Right lobe of liver (tissue), 6 donors: ENCODE data around the gene EFNA4. TPM values are rescaled to one million over a fixed set of nuclear protein-coding genes. Genes with fewer than 3 reads are reported as not detected.

Experiments
- ATAC-seq, 4 donors: fragments of 200-7000 bp; cut with Tn5 transposase; one replicate each; pipeline ENCODE4 v1.9.1; 2020; ENCODE audit warnings: mild to moderate bottlenecking in 4 of 4, moderate library complexity in 4 of 4
- DNase-seq, 3 donors: peaks; one replicate each; pipeline ENCODE4 v3.0.0-alpha.2; 2020
- H3K27ac ChIP-seq, 3 donors: fragments of 200-600 bp; one replicate each; pipeline ENCODE4 v1.8.0; 2022
- H3K27me3 ChIP-seq, 2 donors: fragments of 200-600 bp; one replicate each; pipeline ENCODE4 v1.8.0; 2022
- H3K36me3 ChIP-seq, 4 donors: fragments of 200-600 bp; sonication (generic) in 1 of 4; one replicate each; pipeline versions ENCODE4 v1.5.1 to v1.8.0; 2017 to 2022; ENCODE audit warnings: control low read depth in 1 of 4
- H3K4me1 ChIP-seq, 4 donors: fragments of 200-600 bp; sonication (generic) in 1 of 4; one replicate each; pipeline versions ENCODE4 v1.5.1 to v1.8.0; 2017 to 2022; ENCODE audit warnings: control low read depth in 1 of 4
- H3K4me3 ChIP-seq, 3 donors: fragments of 200-600 bp; one replicate each; pipeline ENCODE4 v1.8.0; 2022
- H3K9me3 ChIP-seq, 4 donors: fragments of 200-600 bp; sonication (generic) in 1 of 4; one replicate each; pipeline versions ENCODE4 v1.5.1 to v1.8.0; 2017 to 2022; ENCODE audit warnings: control low read depth in 1 of 4
- CTCF ChIP-seq, 4 donors: fragments of 200-600 bp in 3 of 4; fragments of 450-650 bp in 1 of 4; IDR thresholded peaks; one replicate each; pipeline versions ENCODE4 v1.5.1 to v1.8.0; 2016 to 2022; ENCODE audit warnings: antibody characterized with exemption in 4 of 4, mild to moderate bottlenecking in 2 of 4
- POLR2A ChIP-seq: fragments of 450-650 bp; IDR thresholded peaks from one replicate; pipeline ENCODE4 v1.6.1; 2017; ENCODE audit warnings: antibody characterized with exemption, mild to moderate bottlenecking
- WGBS: methylation state at CpG from one replicate; pipeline ENCODE4 v1.1.6; 2018; ENCODE audit warnings: low coverage, low lambda C conversion rate; ENCODE audit not compliant: insufficient coverage; ENCODE audit errors: missing lambda C conversion rate; 5-methylcytosine and 5-hydroxymethylcytosine counted together
- intact Hi-C, 2 donors: fragments of 100-400 bp; cut with DNase I; formaldehyde crosslinking; loops; one replicate each; pipeline versions ENCODE4 v1.11.2 to v1.14.1; 2022
- total RNA-seq, 6 experiments: library from RNA; depleted of rRNA in 2 of 6; stranded (reverse); fragments of >200 nt in 2 of 6; fragmentation: NEBNext Ultra II Directional in 3 of 6; extraction: Animal tissue kit (Norgen Biotek cat#: 25700) in 3 of 6; gene quantifications; one replicate each; pipeline versions ENCODE4 v1.1.0 to v1.2.4, GENCODE V29; 2016 to 2023
- donor health status: DM: no; HTN: yes; CAD: no.
- donor health status: DM: no; HTN: no; CAD: no.
- donor health status: DM: no; HTN: no; CAD: no.
- donor health status: DM: no; HTN: yes; CAD: no.
- donor health status: DM: no; HTN: yes; CAD: no.

EFNA4 gene
- total RNA-seq, 6 experiments from 2014 or later: 2.3 to 6.4 (median 3.0) TPM

- TF ChIP-seq POLR2A: no peak
- no peak for TF ChIP-seq CTCF (IDR thresholded peaks at IDR 0.05)
- peaks cover 0 to 25% (median 3%) of the 10 kb centered on the region in 4 donors for H3K4me1 ChIP-seq
- H3K9me3 ChIP-seq: no peaks in the 10 kb centered on the region
- H3K36me3 ChIP-seq: no peaks in the 10 kb centered on the region
- DNase-seq (no peak), ATAC-seq (no peak)
- no peak overlapping the region for H3K4me3 ChIP-seq
- no CpG with 5 or more reads among the region's 3 CpGs for WGBS
- no peak overlapping the region for H3K27ac ChIP-seq
- intact Hi-C loops: no loop called here
- no peaks in the 10 kb centered on the region for H3K27me3 ChIP-seq
Observed at GRCh38 chr1:155068599-155068998, 5.1 kb downstream of the EFNA4 start.

DNA sequence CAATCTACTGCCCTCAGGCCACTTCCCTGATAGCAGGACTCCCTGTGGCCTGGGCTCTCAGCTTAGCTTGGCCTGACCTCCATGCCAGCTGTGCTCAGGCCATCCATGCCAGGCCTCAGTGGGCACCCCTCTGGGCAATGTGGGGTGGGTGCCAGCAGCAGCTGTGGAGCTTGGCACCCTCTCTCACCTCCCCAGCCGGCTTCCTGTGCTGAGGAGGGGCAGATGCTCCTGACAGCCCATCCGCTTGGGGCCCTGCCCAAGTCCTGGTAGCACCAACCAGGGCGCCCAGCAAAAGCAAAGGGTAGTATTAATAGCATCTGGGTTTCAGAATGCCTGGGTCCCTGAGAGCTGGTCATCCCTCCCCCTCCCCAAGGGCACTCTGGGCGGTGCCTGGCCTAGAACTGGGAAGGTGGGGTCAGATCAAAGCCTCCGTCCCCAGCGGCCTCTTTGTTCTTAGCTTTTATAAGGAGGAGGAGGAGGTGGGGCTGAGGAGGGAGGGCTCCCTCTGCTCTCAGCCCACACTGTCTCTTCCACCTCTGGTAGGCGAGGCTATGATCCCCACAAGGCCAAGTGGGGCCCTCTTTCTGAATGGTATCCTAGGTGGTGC, 6.1 kb downstream of the EFNA4 start:
- WGBS: 50% methylated on average over 2 of the region's 7 CpGs
- Histone ChIP-seq H3K9me3 (no peaks in the 10 kb centered on the region), H3K4me3 (no peak overlapping the region), H3K36me3 (no peaks in the 10 kb centered on the region), H3K4me1 (peaks cover 0 to 18% (median 0%) of the 10 kb centered on the region in 4 donors), H3K27me3 (no peaks in the 10 kb centered on the region), H3K27ac (no peak overlapping the region)
- intact Hi-C loops: no loop called here
- no peak for TF ChIP-seq POLR2A
- TF ChIP-seq CTCF (IDR thresholded peaks at IDR 0.05): no peak
- DNase-seq (no peak), ATAC-seq (peak in 1 of 4 donors; percentile 2)

- Histone ChIP-seq H3K4me1 (peaks cover 0 to 12% (median 0%) of the 10 kb centered on the region in 4 donors), H3K36me3 (no peaks in the 10 kb centered on the region), H3K4me3 (no peak overlapping the region), H3K27me3 (no peaks in the 10 kb centered on the region), H3K9me3 (no peaks in the 10 kb centered on the region), H3K27ac (no peak overlapping the region)
- 24% methylated on average over 7 of the region's 28 CpGs for WGBS
- DNase-seq: no peak
- ATAC-seq: peak in 1 of 4 donors; percentile 21
- TF ChIP-seq CTCF (IDR thresholded peaks at IDR 0.05): no peak
- no peak for TF ChIP-seq POLR2A
- intact Hi-C loops: no loop called here
Observed at GRCh38 chr1:155070158-155070621, 6.7 kb downstream of the EFNA4 start.

GRCh38 chr1:155070721-155071569, 7.4 kb downstream of the EFNA4 start:
- Histone ChIP-seq H3K36me3 (no peaks in the 10 kb centered on the region), H3K4me1 (peaks cover 0 to 12% (median 0%) of the 10 kb centered on the region in 4 donors), H3K27ac (no peak overlapping the region), H3K4me3 (peak overlapping the region; percentile 38 to 46 (median 41)), H3K9me3 (no peaks in the 10 kb centered on the region), H3K27me3 (no peaks in the 10 kb centered on the region)
- intact Hi-C loops: no loop called here
- peak; percentile 15 to 31 (median 26) for TF ChIP-seq CTCF (IDR thresholded peaks at IDR 0.05)
- TF ChIP-seq POLR2A: no peak
- DNase-seq: peak in 2 of 3 donors; percentile 70 to 71
- peak; percentile 66 to 83 (median 80) for ATAC-seq
- 13% methylated on average over 3 of the region's 61 CpGs for WGBS
